Measurements from ENCODE around the gene VPS13D. TPM values are rescaled to one million over a fixed set of nuclear protein-coding genes. Genes with fewer than 3 reads are reported as not detected.

Gene VPS13D
- polyA plus RNA-seq, 1 of the 3 experiments (the other 2 are of a cell fraction): 15.0 TPM

DNA sequence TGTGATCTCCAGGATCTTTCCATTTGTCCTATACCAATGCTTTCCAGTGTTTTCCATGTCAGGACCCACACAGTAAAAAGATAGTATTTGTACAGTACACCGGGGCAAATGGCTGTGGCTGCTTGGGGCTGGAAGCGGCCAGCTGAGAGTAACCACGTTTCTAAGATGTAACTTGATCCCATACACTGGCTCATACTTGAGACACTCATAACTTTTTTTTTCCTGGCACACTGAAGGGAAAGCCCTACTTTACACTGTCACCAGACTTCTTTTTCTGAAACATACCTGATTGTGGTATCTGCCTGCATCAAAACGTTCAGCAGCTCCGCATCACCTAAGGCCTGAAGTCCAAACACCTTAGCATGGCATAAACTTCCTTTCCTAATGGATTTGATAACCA lies 21.6 kb downstream of the VPS13D start:
- Histone ChIP-seq H3K9me2 (no peaks in the 10 kb centered on the region), H3K27me3 (ENCODE audit: insufficient read depth) (no peaks in the 10 kb centered on the region), H3K4me2 (no peak overlapping the region), H3K9ac (no peak overlapping the region), H4K20me1 (ENCODE audit: insufficient read depth) (no peaks in the 10 kb centered on the region), H3K79me2 (ENCODE audit: insufficient read depth) (no peaks in the 10 kb centered on the region), H3K4me1 (ENCODE audit: control insufficient read depth in 1 of 2, insufficient read depth in 2 of 2, low read depth in 1 of 2, low read length in 1 of 2) (no peaks in the 10 kb centered on the region), H3K36me3 (replicated peaks in 1 of 2; ENCODE audit: control insufficient read depth in 1 of 2, insufficient read depth in 2 of 2, low read length in 1 of 2) (peaks cover 20 to 45% of the 10 kb centered on the region in 2 experiments), H3K9me3 (no peaks in the 10 kb centered on the region), H2AFZ (ENCODE audit: low read depth) (no peak overlapping the region), H3K27ac (ENCODE audit: low read depth in 2 of 2, low read length in 1 of 2) (no peak overlapping the region), H3K4me3 (ENCODE audit: low read depth in 2 of 2, low read length in 1 of 2) (no peak overlapping the region), H3F3A (replicated peaks; ENCODE audit: insufficient read depth) (no peaks in the 10 kb centered on the region)
- ChIA-PET POLR2A (no interaction called here), CTCF (interaction anchor here (1.0 to 1.5 kb wide), 2 partner anchors 22 to 366 kb away, joined by 3 to 6 read pairs; partner anchors contain the start of gene DHRS3)
- WGBS (ENCODE audit: low lambda C conversion rate): 77% methylated on average over 5 of the region's 5 CpGs
- TF ChIP-seq IRF3 (IDR thresholded peaks at IDR 0.05; ENCODE audit: low read depth, low read length): no peak
- no peak for TF ChIP-seq RCOR1 (IDR thresholded peaks at IDR 0.05; ENCODE audit: low read length)
- no peak for TF ChIP-seq NRF1 (IDR thresholded peaks at IDR 0.05; ENCODE audit: low read depth, low read length)
- TF ChIP-seq JUND (IDR thresholded peaks at IDR 0.05): no peak
- no peak for TF ChIP-seq RAD21 (IDR thresholded peaks at IDR 0.05; ENCODE audit: low read length)
- no peak for TF ChIP-seq EZH2phosphoT487 (IDR thresholded peaks at IDR 0.05; ENCODE audit: borderline replicate concordance, low read depth)
- no peak for TF ChIP-seq NFIC (IDR thresholded peaks at IDR 0.05; ENCODE audit: borderline replicate concordance)
- no peak for TF ChIP-seq CTCF (IDR thresholded peaks at IDR 0.05)
- no peak for TF ChIP-seq POLR2AphosphoS5 (IDR thresholded peaks at IDR 0.05; ENCODE audit: low read depth, low read length)
- TF ChIP-seq RFX5 (IDR thresholded peaks at IDR 0.05; ENCODE audit: low read length): no peak
- TF ChIP-seq CHD2 (IDR thresholded peaks at IDR 0.05; ENCODE audit: low read length, partially characterized antibody): no peak
- no peak for TF ChIP-seq SMC3 (IDR thresholded peaks at IDR 0.05; ENCODE audit: low read depth, low read length)
- TF ChIP-seq ELF1 (IDR thresholded peaks at IDR 0.05): no peak
- TF ChIP-seq TCF12 (IDR thresholded peaks at IDR 0.05): no peak
- TF ChIP-seq FOXM1 (IDR thresholded peaks at IDR 0.05; ENCODE audit: low read depth): no peak
- DNase-seq: no peak

GRCh38 chr1:12255913-12256312 lies 26.1 kb downstream of the VPS13D start:
- Histone ChIP-seq H3F3A (replicated peaks; ENCODE audit: insufficient read depth) (no peaks in the 10 kb centered on the region), H2AFZ (ENCODE audit: low read depth) (no peak overlapping the region), H3K27me3 (ENCODE audit: insufficient read depth) (no peaks in the 10 kb centered on the region), H3K27ac (ENCODE audit: low read depth in 2 of 2, low read length in 1 of 2) (no peak overlapping the region), H3K9ac (no peak overlapping the region), H3K4me1 (ENCODE audit: control insufficient read depth in 1 of 2, insufficient read depth in 2 of 2, low read depth in 1 of 2, low read length in 1 of 2) (no peaks in the 10 kb centered on the region), H3K9me2 (no peaks in the 10 kb centered on the region), H3K4me3 (ENCODE audit: low read depth in 2 of 2, low read length in 1 of 2) (no peak overlapping the region), H3K9me3 (no peaks in the 10 kb centered on the region), H4K20me1 (ENCODE audit: insufficient read depth) (no peaks in the 10 kb centered on the region), H3K36me3 (replicated peaks in 1 of 2; ENCODE audit: control insufficient read depth in 1 of 2, insufficient read depth in 2 of 2, low read length in 1 of 2) (peaks cover 24 to 43% of the 10 kb centered on the region in 2 experiments), H3K4me2 (no peak overlapping the region), H3K79me2 (ENCODE audit: insufficient read depth) (no peaks in the 10 kb centered on the region)
- DNase-seq: no peak
- CTCF ChIA-PET: interaction anchor here (1.0 to 2.4 kb wide), 4 partner anchors 9 to 364 kb away, joined by 3 to 8 read pairs (median 3); no protein-coding TSS in a partner anchor
- TF ChIP-seq CTCF (IDR thresholded peaks at IDR 0.05) (no peak), SIN3A (IDR thresholded peaks at IDR 0.05; ENCODE audit: borderline replicate concordance, low read depth, low read length) (no peak), ELF1 (IDR thresholded peaks at IDR 0.05) (no peak), CHD2 (IDR thresholded peaks at IDR 0.05; ENCODE audit: low read length, partially characterized antibody) (no peak), NRF1 (IDR thresholded peaks at IDR 0.05; ENCODE audit: low read depth, low read length) (no peak), POLR2AphosphoS5 (IDR thresholded peaks at IDR 0.05; ENCODE audit: low read depth, low read length) (no peak), MEF2A (IDR thresholded peaks at IDR 0.05; ENCODE audit: borderline replicate concordance, low read depth) (no peak)
- TF ChIP-seq, protein P1, sequence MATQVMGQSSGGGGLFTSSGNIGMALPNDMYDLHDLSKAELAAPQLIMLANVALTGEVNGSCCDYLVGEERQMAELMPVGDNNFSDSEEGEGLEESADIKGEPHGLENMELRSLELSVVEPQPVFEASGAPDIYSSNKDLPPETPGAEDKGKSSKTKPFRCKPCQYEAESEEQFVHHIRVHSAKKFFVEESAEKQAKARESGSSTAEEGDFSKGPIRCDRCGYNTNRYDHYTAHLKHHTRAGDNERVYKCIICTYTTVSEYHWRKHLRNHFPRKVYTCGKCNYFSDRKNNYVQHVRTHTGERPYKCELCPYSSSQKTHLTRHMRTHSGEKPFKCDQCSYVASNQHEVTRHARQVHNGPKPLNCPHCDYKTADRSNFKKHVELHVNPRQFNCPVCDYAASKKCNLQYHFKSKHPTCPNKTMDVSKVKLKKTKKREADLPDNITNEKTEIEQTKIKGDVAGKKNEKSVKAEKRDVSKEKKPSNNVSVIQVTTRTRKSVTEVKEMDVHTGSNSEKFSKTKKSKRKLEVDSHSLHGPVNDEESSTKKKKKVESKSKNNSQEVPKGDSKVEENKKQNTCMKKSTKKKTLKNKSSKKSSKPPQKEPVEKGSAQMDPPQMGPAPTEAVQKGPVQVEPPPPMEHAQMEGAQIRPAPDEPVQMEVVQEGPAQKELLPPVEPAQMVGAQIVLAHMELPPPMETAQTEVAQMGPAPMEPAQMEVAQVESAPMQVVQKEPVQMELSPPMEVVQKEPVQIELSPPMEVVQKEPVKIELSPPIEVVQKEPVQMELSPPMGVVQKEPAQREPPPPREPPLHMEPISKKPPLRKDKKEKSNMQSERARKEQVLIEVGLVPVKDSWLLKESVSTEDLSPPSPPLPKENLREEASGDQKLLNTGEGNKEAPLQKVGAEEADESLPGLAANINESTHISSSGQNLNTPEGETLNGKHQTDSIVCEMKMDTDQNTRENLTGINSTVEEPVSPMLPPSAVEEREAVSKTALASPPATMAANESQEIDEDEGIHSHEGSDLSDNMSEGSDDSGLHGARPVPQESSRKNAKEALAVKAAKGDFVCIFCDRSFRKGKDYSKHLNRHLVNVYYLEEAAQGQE (IDR thresholded peaks at IDR 0.05; ENCODE audit: low read depth, low read length): no peak
- TF ChIP-seq, protein P2, sequence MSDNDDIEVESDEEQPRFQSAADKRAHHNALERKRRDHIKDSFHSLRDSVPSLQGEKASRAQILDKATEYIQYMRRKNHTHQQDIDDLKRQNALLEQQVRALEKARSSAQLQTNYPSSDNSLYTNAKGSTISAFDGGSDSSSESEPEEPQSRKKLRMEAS (IDR thresholded peaks at IDR 0.05; ENCODE audit: low read depth): no peak
- POLR2A ChIA-PET: no interaction called here
- 94% methylated on average over 2 of the region's 2 CpGs for WGBS (ENCODE audit: low lambda C conversion rate)

Measured in SK-N-SH (cell line).